ENCODE measurements around the gene LILRA5. TPM values are rescaled to one million over a fixed set of nuclear protein-coding genes. Genes with fewer than 3 reads are reported as not detected.

LILRA5 gene
- total and polyA plus RNA-seq, 2 of the 13 experiments (the other 11 are each of a cell fraction or from before 2014, with no cell fraction given), result not detected

DNA sequence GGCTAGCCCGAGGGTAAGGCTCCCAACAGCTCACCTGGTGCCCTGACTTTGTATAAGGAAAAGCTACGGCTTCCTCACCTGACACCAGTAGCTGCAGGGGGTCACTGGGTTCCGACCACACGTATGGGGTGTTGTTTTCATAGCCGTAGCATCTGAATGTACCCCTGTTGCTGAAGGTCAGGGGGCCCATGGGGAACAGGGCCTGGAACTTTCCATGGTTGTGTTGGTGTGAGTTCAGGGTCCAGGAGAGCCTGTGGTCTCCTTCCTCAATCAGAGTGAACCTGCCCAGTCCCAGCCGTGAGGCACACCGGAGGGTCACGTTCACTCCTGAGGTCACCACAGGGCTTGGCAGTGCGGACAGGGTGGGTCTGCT lies 24.9 kb upstream of the LILRA5 start (continued):
- TF ChIP-seq, protein P1, sequence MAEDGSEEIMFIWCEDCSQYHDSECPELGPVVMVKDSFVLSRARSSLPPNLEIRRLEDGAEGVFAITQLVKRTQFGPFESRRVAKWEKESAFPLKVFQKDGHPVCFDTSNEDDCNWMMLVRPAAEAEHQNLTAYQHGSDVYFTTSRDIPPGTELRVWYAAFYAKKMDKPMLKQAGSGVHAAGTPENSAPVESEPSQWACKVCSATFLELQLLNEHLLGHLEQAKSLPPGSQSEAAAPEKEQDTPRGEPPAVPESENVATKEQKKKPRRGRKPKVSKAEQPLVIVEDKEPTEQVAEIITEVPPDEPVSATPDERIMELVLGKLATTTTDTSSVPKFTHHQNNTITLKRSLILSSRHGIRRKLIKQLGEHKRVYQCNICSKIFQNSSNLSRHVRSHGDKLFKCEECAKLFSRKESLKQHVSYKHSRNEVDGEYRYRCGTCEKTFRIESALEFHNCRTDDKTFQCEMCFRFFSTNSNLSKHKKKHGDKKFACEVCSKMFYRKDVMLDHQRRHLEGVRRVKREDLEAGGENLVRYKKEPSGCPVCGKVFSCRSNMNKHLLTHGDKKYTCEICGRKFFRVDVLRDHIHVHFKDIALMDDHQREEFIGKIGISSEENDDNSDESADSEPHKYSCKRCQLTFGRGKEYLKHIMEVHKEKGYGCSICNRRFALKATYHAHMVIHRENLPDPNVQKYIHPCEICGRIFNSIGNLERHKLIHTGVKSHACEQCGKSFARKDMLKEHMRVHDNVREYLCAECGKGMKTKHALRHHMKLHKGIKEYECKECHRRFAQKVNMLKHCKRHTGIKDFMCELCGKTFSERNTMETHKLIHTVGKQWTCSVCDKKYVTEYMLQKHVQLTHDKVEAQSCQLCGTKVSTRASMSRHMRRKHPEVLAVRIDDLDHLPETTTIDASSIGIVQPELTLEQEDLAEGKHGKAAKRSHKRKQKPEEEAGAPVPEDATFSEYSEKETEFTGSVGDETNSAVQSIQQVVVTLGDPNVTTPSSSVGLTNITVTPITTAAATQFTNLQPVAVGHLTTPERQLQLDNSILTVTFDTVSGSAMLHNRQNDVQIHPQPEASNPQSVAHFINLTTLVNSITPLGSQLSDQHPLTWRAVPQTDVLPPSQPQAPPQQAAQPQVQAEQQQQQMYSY (CRISPR knock-in tag; IDR thresholded peaks at IDR 0.05), result no peak
- TF ChIP-seq SSRP1 (CRISPR knock-in tag; IDR thresholded peaks at IDR 0.05) (no peak), BCLAF1 (IDR thresholded peaks at IDR 0.05) (no peak), ZNF576 (CRISPR knock-in tag; IDR thresholded peaks at IDR 0.05) (no peak), HMGA1 (CRISPR knock-in tag; conservative IDR thresholded peaks at IDR 0.05) (no peak), ETV5 (CRISPR knock-in tag; IDR thresholded peaks at IDR 0.05; ENCODE audit: borderline replicate concordance) (no peak), ZNF558 (CRISPR knock-in tag; IDR thresholded peaks at IDR 0.05; ENCODE audit: borderline replicate concordance) (no peak)
